COLO668 (cell line): ENCODE results near the gene KIAA1549.

Experiments used
- DNase-seq: peaks from one replicate; lab custom pipeline; 2025; ENCODE audit not compliant: unreplicated experiment; lab: John Stamatoyannopoulos, UW

Gene KIAA1549

DNA sequence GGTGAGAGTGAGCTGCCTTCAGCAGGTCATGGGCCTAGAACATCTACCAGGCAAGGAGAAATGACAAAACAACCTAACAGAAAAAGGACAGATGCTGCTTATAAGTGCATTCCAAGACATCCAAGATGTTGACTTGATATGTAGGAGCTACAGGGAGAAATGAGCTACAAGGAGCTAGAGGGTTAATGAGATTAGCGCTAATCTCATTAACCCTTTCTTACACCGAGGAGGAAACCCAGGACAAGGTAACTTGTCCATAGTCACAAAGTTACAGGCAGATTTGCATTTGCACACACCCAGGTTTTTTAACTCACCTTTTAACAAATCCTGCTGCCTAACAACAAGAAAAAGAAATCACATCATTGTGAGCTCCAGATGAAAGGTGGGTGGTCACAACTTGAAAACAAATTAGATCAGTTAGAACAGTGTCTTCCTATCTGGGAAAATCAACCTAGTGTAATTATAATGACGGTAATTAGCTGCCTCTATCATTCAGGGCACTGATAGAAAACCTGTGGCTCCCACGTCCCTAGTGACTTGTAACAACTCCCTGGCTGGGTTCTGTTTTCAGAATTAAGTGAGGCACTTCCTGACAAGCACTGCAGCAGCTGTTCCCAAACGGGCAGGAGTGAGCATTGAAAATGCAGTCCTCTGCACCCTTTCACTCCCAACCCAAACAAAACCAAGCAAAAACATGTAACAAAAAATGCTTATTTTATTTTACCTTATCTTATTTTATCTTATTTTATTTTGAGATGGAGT, 5.7 kb downstream of the KIAA1549 start:
- no peak for DNase-seq

- DNase-seq, result no peak
Measured at GRCh38 chr7:138974675-138975292, 6.4 kb downstream of the KIAA1549 start.

- DNase-seq, result no peak
Measured at GRCh38 chr7:138974103-138974502, 7.1 kb downstream of the KIAA1549 start.

GRCh38 chr7:138970952-138971351, 10.2 kb downstream of the KIAA1549 start:
- no peak for DNase-seq

- DNase-seq, result no peak
Measured at GRCh38 chr7:138970446-138970845, 10.7 kb downstream of the KIAA1549 start.

- DNase-seq, result no peak
Measured at GRCh38 chr7:138967159-138967558, 14.0 kb downstream of the KIAA1549 start.

DNA sequence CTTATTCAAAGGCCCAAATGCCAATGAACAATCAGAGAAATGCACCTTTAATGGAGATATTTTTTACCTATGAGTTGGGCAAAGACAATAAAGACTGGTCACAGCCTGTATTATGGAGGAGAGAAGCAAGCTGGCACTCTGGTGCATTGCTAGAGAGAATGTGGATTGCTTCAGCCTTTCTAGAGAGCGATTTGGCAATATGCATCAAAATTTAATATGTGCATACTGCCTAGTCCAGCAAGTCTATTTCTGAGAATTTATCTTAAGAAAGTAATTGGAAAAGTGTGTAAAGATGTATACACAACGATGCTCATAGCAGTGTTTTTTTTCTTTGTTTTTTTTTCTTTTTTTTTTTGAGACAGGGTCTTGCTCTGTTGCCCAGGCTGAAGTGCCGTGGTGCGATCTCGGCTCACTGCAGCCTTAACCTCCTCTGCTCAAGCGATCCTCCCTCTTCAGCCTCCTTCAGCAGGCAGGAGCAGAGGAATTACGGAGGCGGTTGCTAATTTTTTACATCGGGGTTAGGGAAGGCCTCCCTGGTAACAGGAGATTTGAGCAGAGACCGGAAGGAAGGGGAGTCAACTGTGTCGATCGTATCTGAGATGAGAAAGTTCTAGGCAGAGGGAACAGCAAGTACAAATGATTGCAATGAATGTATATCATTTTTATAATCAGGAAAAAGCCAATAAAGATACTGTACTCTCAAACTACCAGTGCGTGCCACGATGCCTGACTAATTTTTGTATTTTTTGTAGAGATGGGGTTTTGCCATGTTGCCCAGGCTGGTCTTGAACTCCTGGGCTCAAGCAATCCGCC, 16.4 kb downstream of the KIAA1549 start:
- no peak for DNase-seq

DNA sequence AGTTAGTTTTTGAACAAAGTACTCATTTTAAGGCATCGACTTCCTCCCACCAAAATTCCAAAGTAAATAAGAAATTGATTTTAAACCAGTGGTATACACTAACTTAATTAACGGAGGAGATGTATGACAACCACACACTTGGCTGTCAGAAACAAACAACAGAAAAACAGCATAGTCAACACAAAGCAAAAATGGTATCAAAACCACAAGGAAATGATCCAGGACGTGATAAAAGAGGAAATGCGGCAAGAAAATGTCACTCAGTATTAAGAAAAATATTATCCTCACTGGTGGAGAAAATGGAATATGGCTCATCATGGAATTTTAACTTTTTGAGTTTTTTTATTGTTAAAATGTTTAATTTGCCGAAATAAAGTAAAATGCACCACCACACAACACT, 17.5 kb downstream of the KIAA1549 start:
- no peak for DNase-seq

GRCh38 chr7:138962561-138963270, 18.5 kb downstream of the KIAA1549 start:
- no peak for DNase-seq

GRCh38 chr7:138961159-138961558, 20.0 kb downstream of the KIAA1549 start:
- DNase-seq, result no peak

- DNase-seq, result no peak
Measured at GRCh38 chr7:138958391-138958956, 22.7 kb downstream of the KIAA1549 start.

GRCh38 chr7:138957753-138958390, 23.3 kb downstream of the KIAA1549 start:
- DNase-seq, result no peak

- no peak for DNase-seq
Measured at GRCh38 chr7:138957217-138957616, 24.0 kb downstream of the KIAA1549 start.

DNA sequence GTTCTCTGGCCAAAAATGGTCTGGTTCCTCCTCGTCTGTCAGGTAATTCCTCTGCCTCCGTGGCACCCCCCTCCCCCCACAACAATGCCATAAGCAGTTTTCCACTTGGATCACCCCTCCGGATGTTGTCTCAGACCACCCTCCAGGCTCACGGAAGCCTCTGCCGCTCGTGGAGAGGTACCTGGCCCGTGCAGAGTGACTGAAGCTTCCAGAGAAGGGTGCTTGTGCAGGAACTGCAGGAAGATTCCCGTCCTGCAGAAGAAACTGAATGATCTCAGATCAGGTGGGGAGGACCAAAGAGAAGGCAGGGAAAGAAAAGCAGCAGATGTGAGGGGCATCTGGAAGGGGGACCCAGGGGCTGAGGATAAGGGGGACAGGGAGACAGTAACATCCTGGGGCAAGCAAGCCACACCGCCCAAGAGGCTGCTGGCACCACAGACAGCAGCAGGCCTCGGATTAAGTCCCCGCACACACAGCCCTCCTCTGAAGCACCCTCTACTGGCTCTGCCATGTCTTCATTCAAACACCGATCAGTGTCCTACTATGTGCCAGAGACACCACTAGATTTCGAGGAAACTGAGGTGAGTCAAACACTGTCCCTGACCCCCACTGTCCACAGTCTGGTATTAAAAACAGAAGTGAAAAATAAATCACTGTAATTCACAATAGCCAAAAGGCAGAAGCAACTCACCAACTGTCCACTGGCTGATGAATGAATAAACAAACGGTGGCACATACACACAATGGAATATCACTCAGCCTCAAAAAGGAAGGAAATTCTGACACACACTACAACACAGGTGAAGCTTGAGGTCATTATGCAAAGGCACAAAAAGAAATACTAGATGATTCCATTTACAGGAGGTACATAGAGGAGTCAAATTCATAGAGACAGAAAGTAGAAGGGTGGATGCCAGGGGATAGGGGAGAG, 26.4 kb downstream of the KIAA1549 start:
- no peak for DNase-seq

- no peak for DNase-seq
Measured at GRCh38 chr7:138952791-138953190, 28.4 kb downstream of the KIAA1549 start.

GRCh38 chr7:138951953-138952352, 29.2 kb downstream of the KIAA1549 start:
- no peak for DNase-seq

GRCh38 chr7:138949421-138950088, 31.6 kb downstream of the KIAA1549 start:
- DNase-seq, result no peak

GRCh38 chr7:138948403-138948802, 32.8 kb downstream of the KIAA1549 start:
- no peak for DNase-seq

DNA sequence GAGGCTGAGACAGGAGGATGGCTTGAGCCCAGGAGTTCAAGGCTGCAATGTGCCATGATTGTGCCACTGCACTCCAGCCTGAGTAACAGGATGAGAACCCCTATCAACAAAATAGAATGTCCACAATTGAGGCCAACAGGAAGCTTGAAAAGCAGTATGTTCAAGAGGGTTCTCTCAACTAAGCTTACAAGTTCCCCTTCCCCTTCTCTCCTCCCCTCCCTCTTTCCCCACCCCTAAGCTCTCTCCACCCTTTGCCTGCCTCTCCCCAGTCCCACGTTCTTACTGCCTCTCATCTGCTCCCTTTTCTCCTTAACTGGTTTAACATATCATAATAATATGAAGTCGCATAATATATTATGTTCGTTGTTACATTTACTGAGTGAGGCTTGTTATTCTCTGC, 35.4 kb downstream of the KIAA1549 start:
- DNase-seq, result no peak
